Spinal cord (tissue), 10 donors: Measurements from ENCODE around the gene NME5. TPM values are rescaled to one million over a fixed set of nuclear protein-coding genes. Genes with fewer than 3 reads are reported as not detected.
"Not testable (repeated sequence)": the region's sequence is repeated elsewhere in the genome, so short reads cannot be mapped to it uniquely, and the experiment has no call there.

Source experiments
- DNase-seq, 6 donors: peaks; one replicate each; pipeline versions ENCODE4 v3.0.0 to v3.0.0-alpha.2; 2013 to 2015; ENCODE audit warnings: low spot score in 6 of 6, low read depth in 4 of 6
- H3K27ac ChIP-seq: one replicate; pipeline ENCODE4 v1.5.1; 2013; ENCODE audit warnings: low read depth, low read length, control low read depth
- H3K27me3 ChIP-seq: one replicate; pipeline ENCODE4 v1.6.1; 2013; ENCODE audit warnings: low read length; ENCODE audit not compliant: control insufficient read depth, insufficient read depth
- H3K36me3 ChIP-seq: one replicate; pipeline ENCODE4 v1.6.1; 2013; ENCODE audit warnings: low read length; ENCODE audit not compliant: control insufficient read depth, insufficient read depth
- H3K4me1 ChIP-seq: one replicate; pipeline ENCODE4 v1.6.1; 2013; ENCODE audit warnings: low read length; ENCODE audit not compliant: control insufficient read depth, insufficient read depth
- H3K4me3 ChIP-seq: one replicate; pipeline ENCODE4 v1.5.1; 2013; ENCODE audit warnings: low read depth, low read length, control low read depth
- H3K9me3 ChIP-seq: one replicate; pipeline ENCODE4 v1.6.1; 2013; ENCODE audit warnings: low read length; ENCODE audit not compliant: control insufficient read depth, insufficient read depth
- WGBS: methylation state at CpG from one replicate; pipeline ENCODE4 v1.1.5; 2013; ENCODE audit warnings: missing lambda C conversion rate; ENCODE audit not compliant: insufficient coverage; 5-methylcytosine and 5-hydroxymethylcytosine counted together
- polyA plus RNA-seq, 2 donors: library from polyadenylated mRNA; unstranded; fragments of 120-200 nt; gene quantifications; one replicate each; pipeline ENCODE4 v1.2.1, GENCODE V29; 2013; ENCODE audit not compliant: insufficient read length in 2 of 2
- total RNA-seq, 2 donors: library from RNA; depleted of rRNA in 1 of 2; stranded (reverse); fragments of 120-200 nt in 1 of 2; fragments of >200 nt in 1 of 2; gene quantifications; one replicate each; pipeline versions ENCODE4 v1.2.3 to v1.2.4, GENCODE V29; 2013 to 2014
- donor health status: healthy.

NME5 gene
- total and polyA plus RNA-seq, 4 donors = 17.0 to 24.4 (median 22.4) TPM

- Histone ChIP-seq H3K36me3 (no peaks in the 10 kb centered on the region), H3K27ac (no peak overlapping the region), H3K27me3 (no peaks in the 10 kb centered on the region), H3K4me1 (no peaks in the 10 kb centered on the region), H3K9me3 (no peaks in the 10 kb centered on the region), H3K4me3 (no peak overlapping the region)
- 17% methylated on average over 1 of the region's 4 CpGs for WGBS
- no peak for DNase-seq
These were observed 43.9 kb downstream of the NME5 start for GRCh38 chr5:138095100-138095907.

GRCh38 chr5:138093036-138093435 lies 46.2 kb downstream of the NME5 start:
- Histone ChIP-seq H3K27ac (no peak overlapping the region), H3K27me3 (no peaks in the 10 kb centered on the region), H3K4me3 (no peak overlapping the region), H3K36me3 (no peaks in the 10 kb centered on the region), H3K9me3 (no peaks in the 10 kb centered on the region), H3K4me1 (no peaks in the 10 kb centered on the region)
- no CpG with 5 or more reads among the region's 1 CpG for WGBS
- DNase-seq = no peak

GRCh38 chr5:138092301-138092700 lies 46.9 kb downstream of the NME5 start:
- Histone ChIP-seq H3K4me1 (no peaks in the 10 kb centered on the region), H3K27ac (no peak overlapping the region), H3K36me3 (no peaks in the 10 kb centered on the region), H3K4me3 (no peak overlapping the region), H3K27me3 (no peaks in the 10 kb centered on the region), H3K9me3 (no peaks in the 10 kb centered on the region)
- DNase-seq = no peak
- 50% methylated on average over 1 of the region's 1 CpG for WGBS

DNA sequence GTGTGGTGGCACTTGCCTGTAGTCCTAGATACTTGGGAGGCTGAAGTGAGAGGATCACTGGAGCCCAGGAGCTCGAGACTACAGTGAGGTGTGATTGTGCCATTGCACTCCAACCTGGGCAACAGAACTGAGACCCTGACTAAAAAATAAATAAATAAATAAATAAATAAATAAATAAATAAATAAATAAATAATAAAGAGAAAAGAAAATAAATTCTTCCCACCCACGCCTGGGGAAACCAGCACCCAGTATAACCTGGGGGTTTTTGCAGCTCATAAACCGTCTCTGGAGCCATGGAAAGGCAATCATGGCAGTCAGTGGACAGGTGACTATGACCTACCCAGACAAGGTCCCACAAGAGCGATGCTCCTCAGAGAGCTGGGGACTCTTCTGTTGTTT lies 47.5 kb downstream of the NME5 start:
- no peaks in the 10 kb centered on the region for H3K9me3 ChIP-seq
- DNase-seq = no peak
- no peaks in the 10 kb centered on the region for H3K36me3 ChIP-seq
- H3K4me3 ChIP-seq = no peak overlapping the region
- H3K27ac ChIP-seq = no peak overlapping the region
- H3K27me3 ChIP-seq = no peaks in the 10 kb centered on the region
- WGBS = 85% methylated on average over 2 of the region's 4 CpGs
- no peaks in the 10 kb centered on the region for H3K4me1 ChIP-seq

DNA sequence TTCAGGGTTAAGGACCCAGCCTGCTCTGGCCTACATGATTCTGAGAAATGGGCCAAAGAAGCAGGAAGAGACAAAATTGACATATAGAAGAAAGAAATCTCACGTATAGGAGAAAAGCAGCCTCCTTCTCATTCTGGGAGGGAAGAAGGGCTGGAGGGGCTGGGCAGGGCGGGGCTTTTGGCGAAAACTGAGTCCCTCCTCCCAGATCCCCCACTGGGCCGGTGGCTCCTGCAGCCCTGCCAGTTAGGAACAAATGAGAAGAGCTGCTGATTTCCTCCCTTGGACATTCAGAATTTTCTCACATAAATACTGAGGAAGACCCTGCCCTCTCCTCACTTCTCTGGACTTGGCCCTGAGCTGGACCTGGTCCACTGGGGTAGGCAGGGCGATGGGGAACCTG lies 55.5 kb downstream of the NME5 start, which contains the start of gene WNT8A:
WNT8A (plus strand) TSS at position 332 of the 400 bp plus-strand sequence. CDS start 95 bp downstream, outside the sequence.
- Histone ChIP-seq H3K9me3 (no peaks in the 10 kb centered on the region), H3K4me3 (no peak within 1 kb of the TSS), H3K4me1 (no peaks in the 10 kb centered on the region), H3K27ac (no peak within 1 kb of the TSS), H3K27me3 (no peaks in the 10 kb centered on the region), H3K36me3 (no peaks in the 10 kb centered on the region)
- WGBS = 71% methylated on average over 1 of the region's 5 CpGs
- no peak for DNase-seq

GRCh38 chr5:138082033-138082432 lies 57.2 kb downstream of the NME5 start:
- DNase-seq = no peak
- Histone ChIP-seq H3K4me3 (no peak overlapping the region), H3K9me3 (no peaks in the 10 kb centered on the region), H3K27ac (no peak overlapping the region), H3K4me1 (no peaks in the 10 kb centered on the region), H3K36me3 (no peaks in the 10 kb centered on the region), H3K27me3 (no peaks in the 10 kb centered on the region)
- 80% methylated on average over 4 of the region's 4 CpGs for WGBS

- WGBS = 63% methylated on average over 1 of the region's 1 CpG
- H3K4me1 ChIP-seq = no peaks in the 10 kb centered on the region
These were observed 61.1 kb downstream of the NME5 start for GRCh38 chr5:138078006-138078643.

GRCh38 chr5:138077064-138077696 lies 62.0 kb downstream of the NME5 start:
- WGBS = 0% methylated on average over 1 of the region's 5 CpGs
- H3K27ac ChIP-seq = no peak overlapping the region
- H3K27me3 ChIP-seq = no peaks in the 10 kb centered on the region
- DNase-seq = peak in 5 of 6 donors; percentile 45 to 91 (median 59)
- no peaks in the 10 kb centered on the region for H3K9me3 ChIP-seq
- H3K4me1 ChIP-seq = no peaks in the 10 kb centered on the region
- H3K4me3 ChIP-seq = no peak overlapping the region
- no peaks in the 10 kb centered on the region for H3K36me3 ChIP-seq

More at GRCh38 chr5:138078006-138078643, 61.1 kb downstream of the NME5 start:
- no peaks in the 10 kb centered on the region for H3K36me3 ChIP-seq
- H3K9me3 ChIP-seq = no peaks in the 10 kb centered on the region
- DNase-seq = no peak
- H3K4me3 ChIP-seq = no peak overlapping the region
- H3K27me3 ChIP-seq = no peaks in the 10 kb centered on the region
- H3K27ac ChIP-seq = no peak overlapping the region

GRCh38 chr5:138070026-138070425 lies 69.2 kb downstream of the NME5 start:
- not testable (repeated sequence) for H3K4me3 ChIP-seq, H3K36me3 ChIP-seq, H3K4me1 ChIP-seq, H3K27ac ChIP-seq, DNase-seq, H3K9me3 ChIP-seq, H3K27me3 ChIP-seq
- WGBS = no CpG with 5 or more reads among the region's 32 CpGs
